Measurements from ENCODE around the gene PRXL2A. TPM values are rescaled to one million over a fixed set of nuclear protein-coding genes. Genes with fewer than 3 reads are reported as not detected.
"Not testable (repeated sequence)": the region's sequence is repeated elsewhere in the genome, so short reads cannot be mapped to it uniquely, and the experiment has no call there.

Gene PRXL2A
- total RNA-seq, 1 donor from 2014 or later, result 132 TPM

GRCh38 chr10:80476685-80477084, 68.3 kb downstream of the PRXL2A start:
- Mint-ChIP-seq H3K36me3 (ENCODE audit: insufficient read depth) (peaks cover 23% of the 10 kb centered on the region), H3K9me3 (ENCODE audit: low read depth) (peaks cover 12% of the 10 kb centered on the region), H3K27me3 (no peaks in the 10 kb centered on the region), H3K4me3 (ENCODE audit: low read depth) (no peak overlapping the region), H3K27ac (no peak overlapping the region), H3K4me1 (ENCODE audit: low read depth) (peaks cover 14% of the 10 kb centered on the region)
- DNase-seq (ENCODE audit: low spot score, unreplicated experiment), result no peak
- TF ChIP-seq, protein P1, sequence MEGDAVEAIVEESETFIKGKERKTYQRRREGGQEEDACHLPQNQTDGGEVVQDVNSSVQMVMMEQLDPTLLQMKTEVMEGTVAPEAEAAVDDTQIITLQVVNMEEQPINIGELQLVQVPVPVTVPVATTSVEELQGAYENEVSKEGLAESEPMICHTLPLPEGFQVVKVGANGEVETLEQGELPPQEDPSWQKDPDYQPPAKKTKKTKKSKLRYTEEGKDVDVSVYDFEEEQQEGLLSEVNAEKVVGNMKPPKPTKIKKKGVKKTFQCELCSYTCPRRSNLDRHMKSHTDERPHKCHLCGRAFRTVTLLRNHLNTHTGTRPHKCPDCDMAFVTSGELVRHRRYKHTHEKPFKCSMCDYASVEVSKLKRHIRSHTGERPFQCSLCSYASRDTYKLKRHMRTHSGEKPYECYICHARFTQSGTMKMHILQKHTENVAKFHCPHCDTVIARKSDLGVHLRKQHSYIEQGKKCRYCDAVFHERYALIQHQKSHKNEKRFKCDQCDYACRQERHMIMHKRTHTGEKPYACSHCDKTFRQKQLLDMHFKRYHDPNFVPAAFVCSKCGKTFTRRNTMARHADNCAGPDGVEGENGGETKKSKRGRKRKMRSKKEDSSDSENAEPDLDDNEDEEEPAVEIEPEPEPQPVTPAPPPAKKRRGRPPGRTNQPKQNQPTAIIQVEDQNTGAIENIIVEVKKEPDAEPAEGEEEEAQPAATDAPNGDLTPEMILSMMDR (IDR thresholded peaks at IDR 0.05; ENCODE audit: unreplicated experiment), result no peak

DNA sequence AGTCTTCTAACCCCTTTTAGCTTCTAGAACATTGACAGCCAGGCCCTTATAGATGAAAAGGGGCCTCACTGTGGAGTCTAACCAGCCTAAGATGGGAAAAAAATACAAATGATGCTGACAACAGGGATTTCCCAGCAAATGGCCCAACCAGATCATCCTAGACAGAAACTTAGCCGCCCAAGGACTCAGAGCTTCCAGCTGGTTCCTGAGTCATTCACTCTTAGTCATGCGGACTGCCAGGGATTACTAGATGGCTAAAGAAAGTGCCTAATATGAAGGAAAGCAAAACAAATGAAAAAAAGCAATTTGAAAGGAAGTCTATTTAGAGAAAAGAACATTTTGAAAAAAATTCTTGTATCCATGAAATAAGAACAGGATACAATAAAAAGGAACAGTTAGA, 69.5 kb downstream of the PRXL2A start:
- no peak for DNase-seq (ENCODE audit: low spot score, unreplicated experiment)
- Mint-ChIP-seq H3K36me3 (ENCODE audit: insufficient read depth) (peaks cover 23% of the 10 kb centered on the region), H3K27me3 (no peaks in the 10 kb centered on the region), H3K4me3 (ENCODE audit: low read depth) (no peak overlapping the region), H3K27ac (peak overlapping the region; percentile 31), H3K9me3 (ENCODE audit: low read depth) (peaks cover 12% of the 10 kb centered on the region), H3K4me1 (ENCODE audit: low read depth) (peaks cover 12% of the 10 kb centered on the region)
- TF ChIP-seq, protein P1 (IDR thresholded peaks at IDR 0.05; ENCODE audit: unreplicated experiment), result no peak

GRCh38 chr10:80480373-80480772, 72.0 kb downstream of the PRXL2A start:
- not testable (repeated sequence) for H3K4me1 Mint-ChIP-seq (ENCODE audit: low read depth)
- H3K36me3 Mint-ChIP-seq (ENCODE audit: insufficient read depth), result peaks cover 24% of the 10 kb centered on the region

GRCh38 chr10:80480852-80481251, 72.5 kb downstream of the PRXL2A start:
- no peak for DNase-seq (ENCODE audit: low spot score, unreplicated experiment)
- H3K4me3 Mint-ChIP-seq (ENCODE audit: low read depth), result no peak overlapping the region
- peaks cover 14% of the 10 kb centered on the region for H3K4me1 Mint-ChIP-seq (ENCODE audit: low read depth)
- no peak overlapping the region for H3K27ac Mint-ChIP-seq
- H3K27me3 Mint-ChIP-seq, result no peaks in the 10 kb centered on the region
- TF ChIP-seq, protein P1 (IDR thresholded peaks at IDR 0.05; ENCODE audit: unreplicated experiment), result no peak
- H3K9me3 Mint-ChIP-seq (ENCODE audit: low read depth), result peaks cover 12% of the 10 kb centered on the region
- peaks cover 24% of the 10 kb centered on the region for H3K36me3 Mint-ChIP-seq (ENCODE audit: insufficient read depth)

More at GRCh38 chr10:80480373-80480772, 72.0 kb downstream of the PRXL2A start:
- Mint-ChIP-seq H3K27ac (peak overlapping the region; percentile 62), H3K9me3 (ENCODE audit: low read depth) (peaks cover 12% of the 10 kb centered on the region)
- H3K4me3 Mint-ChIP-seq (ENCODE audit: low read depth); DNase-seq (ENCODE audit: low spot score, unreplicated experiment); H3K27me3 Mint-ChIP-seq: not testable (repeated sequence)

DNA sequence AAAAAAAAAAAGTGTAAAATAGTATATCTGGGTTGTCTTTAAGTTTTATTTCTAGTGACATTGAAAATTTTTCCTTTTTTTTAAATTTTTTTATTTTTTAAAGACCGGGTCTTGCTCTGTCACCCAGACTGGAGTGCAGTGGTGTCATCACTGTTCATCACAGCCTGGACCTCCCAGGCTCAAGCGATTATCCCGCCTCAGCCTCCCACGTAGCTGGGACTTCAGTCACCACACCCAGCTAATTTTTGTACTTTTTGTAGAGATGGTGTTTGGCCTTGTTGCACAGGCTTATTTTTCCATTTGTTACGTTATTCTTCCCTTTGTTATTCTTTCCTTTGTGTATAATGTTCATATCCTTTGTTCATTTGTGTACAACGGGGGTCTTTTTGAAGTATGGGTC, 75.9 kb downstream of the PRXL2A start:
- H3K36me3 Mint-ChIP-seq (ENCODE audit: insufficient read depth), result peaks cover 14% of the 10 kb centered on the region
- H3K27ac Mint-ChIP-seq, result peak overlapping the region; percentile 28
- no peak overlapping the region for H3K4me3 Mint-ChIP-seq (ENCODE audit: low read depth)
- TF ChIP-seq, protein P1 (IDR thresholded peaks at IDR 0.05; ENCODE audit: unreplicated experiment), result no peak
- H3K9me3 Mint-ChIP-seq (ENCODE audit: low read depth), result no peaks in the 10 kb centered on the region
- no peak for DNase-seq (ENCODE audit: low spot score, unreplicated experiment)
- H3K27me3 Mint-ChIP-seq, result no peaks in the 10 kb centered on the region
- peaks cover 31% of the 10 kb centered on the region for H3K4me1 Mint-ChIP-seq (ENCODE audit: low read depth)

DNA sequence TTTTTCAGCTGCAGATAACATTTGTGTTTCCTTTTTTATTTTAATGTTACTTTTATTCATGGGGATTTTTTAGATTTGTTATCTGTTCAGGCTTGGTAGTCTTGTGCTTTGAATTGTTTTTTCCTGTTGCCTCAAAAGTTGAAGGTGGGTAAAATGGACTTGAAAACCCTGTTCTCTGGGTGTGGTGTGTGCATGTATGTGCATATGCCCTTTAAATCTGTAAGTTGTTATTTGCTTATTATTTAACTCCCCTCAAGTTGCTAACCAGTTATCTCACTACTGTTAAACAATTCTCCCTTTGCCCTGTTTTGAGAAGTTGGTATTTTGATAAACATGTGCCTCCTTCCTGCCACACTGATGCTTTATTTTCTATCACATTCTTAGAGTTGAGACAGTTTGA, 76.3 kb downstream of the PRXL2A start:
- no peak for DNase-seq (ENCODE audit: low spot score, unreplicated experiment)
- Mint-ChIP-seq H3K9me3 (ENCODE audit: low read depth) (no peaks in the 10 kb centered on the region), H3K4me1 (ENCODE audit: low read depth) (peaks cover 31% of the 10 kb centered on the region), H3K36me3 (ENCODE audit: insufficient read depth) (peaks cover 14% of the 10 kb centered on the region), H3K27ac (peak overlapping the region; percentile 28), H3K4me3 (ENCODE audit: low read depth) (no peak overlapping the region), H3K27me3 (no peaks in the 10 kb centered on the region)
- TF ChIP-seq, protein P1 (IDR thresholded peaks at IDR 0.05; ENCODE audit: unreplicated experiment), result no peak

Data from progenitor cell of endocrine pancreas (in vitro differentiated cells).